GM21447 (cell line): ENCODE results near the gene IRGQ.
"Not testable (repeated sequence)": the region's sequence is repeated elsewhere in the genome, so short reads cannot be mapped to it uniquely, and the experiment has no call there.

Source experiments
- ATAC-seq: cut with Tn5 transposase; IDR thresholded peaks from one replicate; pipeline ENCODE4 v1.9.1; 2021; ENCODE audit not compliant: unreplicated experiment

Gene IRGQ

DNA sequence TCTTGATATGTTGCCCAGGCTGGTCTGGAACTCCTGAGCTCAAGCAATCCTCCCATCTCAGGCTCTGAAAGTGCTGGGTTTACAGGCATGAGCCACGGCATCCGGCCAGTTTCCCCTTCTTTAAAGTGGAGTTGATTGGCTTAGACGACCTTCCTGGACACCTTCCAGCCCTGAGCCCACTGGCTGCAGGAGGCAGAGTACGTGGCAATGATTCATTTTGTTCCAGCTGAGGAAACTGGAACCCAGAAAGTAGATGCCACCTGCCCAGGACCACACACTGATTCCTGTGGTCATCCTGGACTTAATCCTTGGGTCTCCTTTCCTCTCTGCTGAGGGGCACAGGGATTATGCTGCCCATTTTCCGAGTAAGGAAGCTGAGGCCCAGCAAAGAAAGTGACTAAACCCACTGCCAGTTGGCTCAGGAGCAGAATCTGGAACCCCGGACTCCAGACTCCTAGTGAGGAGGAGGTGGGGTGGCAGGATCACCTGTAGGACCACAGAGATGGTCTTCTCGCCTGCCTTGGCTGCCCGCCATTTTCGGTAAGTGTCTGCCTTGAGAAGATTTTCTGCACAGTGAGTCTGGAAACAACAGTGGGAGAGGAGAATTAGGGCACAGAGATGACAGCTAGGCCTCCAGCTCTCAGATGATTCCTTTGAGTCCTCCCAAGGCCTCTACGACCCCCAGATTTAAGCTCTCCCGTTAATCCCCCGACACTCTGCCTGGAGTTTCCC lies 21.3 kb downstream of the IRGQ start:
- no peak for ATAC-seq

DNA sequence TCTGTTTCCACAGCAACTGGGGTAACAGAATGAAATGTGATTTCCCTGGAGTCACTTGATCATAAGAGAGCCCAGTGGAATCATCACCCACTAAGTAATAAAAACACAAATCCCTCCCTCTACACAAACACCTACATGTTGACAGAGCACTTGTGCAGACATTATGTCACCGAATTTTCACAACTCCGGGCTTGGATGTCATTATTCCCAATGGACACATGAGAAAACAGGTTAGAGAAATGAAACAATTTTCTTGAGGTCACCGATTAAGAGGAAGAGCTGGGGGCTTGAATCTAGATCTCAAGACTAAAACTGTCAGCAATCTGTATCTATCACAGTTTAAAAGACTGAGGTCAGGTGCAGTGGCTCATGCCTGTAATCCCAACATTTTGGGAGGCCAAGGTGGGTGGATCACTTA lies 23.8 kb downstream of the IRGQ start:
- no peak for ATAC-seq

DNA sequence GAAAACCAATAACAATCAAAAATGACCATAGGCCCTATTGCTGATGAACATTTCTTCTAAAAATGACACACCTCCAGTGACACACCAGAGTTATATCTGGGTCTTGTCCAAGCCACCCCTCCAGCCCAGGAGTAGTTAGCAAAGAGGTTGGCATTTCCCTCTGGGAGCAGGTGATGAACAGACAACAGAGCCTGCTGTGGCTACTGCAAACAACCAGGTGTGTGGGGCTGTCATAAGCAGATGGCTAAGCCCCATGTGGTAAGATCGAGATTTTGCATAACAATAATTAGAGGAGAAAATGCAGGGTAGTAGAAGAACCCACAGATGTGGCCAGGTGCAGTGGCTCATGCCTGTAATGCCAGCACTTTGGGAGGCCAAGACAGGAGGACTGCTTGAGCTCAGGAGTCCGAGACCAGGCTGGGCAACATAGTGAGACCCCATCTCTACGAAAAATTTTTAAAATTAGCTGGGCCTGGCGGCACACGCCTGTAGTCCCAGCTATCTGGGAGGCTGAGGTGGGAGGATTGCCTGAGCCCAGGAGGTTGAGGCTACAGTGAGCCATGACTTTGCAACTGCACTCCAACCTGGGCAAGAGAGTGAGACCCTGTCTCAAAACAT lies 25.7 kb downstream of the IRGQ start:
- no peak for ATAC-seq

DNA sequence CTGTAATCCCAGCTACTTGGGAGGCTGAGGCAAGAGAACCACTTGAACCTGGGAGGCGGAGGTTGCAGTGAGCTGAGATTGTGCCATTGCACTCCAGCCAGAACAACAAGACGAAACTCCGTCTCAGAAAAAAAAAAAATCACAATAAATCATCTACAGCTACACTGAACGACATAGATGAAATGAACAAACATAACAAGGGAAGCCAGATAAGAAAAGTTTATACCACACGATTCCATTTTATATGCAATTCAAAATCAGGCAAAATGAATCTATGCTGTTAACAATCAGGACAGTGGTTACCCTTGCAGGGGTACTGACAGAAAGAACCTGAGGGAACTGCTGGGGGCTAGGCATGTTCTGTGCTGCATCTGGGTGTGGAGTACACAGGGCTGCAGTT lies 26.3 kb downstream of the IRGQ start:
- no peak for ATAC-seq

DNA sequence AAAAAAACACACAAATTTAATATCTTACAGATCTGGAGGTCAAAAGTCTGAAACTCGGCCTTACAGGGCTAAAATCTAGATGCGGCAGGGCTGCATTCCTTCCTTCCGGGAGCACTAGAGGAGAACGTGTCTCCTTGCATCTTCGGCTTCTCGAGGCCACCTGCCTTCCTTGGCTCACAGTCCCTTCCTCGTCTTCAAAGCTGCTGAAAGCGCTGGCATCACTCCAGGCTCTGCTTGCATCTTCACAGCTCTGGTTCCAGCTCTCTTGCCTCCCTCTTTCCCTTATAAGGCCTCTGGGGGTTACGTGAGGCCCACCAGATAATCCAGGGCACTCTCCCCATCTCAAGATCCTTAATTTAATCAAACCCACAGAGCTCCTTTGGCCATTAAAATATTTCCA lies 31.1 kb downstream of the IRGQ start:
- no peak for ATAC-seq

DNA sequence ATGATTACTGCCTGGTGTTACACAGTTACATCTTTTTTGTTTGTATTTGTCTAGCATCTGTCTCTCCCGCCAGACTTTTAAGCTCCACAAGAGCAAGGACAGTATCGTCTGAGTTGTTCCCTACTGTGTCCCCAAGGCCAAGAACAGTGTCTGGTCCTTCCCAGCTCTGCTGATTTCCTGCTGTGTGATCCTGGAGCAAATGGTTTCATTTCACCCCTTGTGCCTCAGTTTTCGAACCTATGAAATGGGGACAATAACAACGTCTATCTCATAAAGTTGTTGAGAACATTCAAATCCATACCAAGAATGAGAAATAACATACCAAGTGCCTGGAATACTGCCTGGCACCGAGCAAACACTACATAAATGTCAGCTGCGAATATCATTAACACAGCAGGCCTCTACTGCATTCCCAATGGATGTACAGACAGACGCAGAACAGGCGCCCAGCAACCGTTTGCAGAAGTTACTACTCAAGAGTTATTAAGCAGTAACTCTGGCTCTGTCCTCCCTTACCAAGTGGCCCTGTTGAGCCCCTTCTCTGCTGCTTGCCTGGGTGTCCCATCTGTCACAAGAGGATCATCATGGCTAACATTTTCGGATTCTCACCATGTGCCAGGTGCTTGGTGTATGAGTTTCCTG lies 32.0 kb downstream of the IRGQ start:
- ATAC-seq, result no peak

DNA sequence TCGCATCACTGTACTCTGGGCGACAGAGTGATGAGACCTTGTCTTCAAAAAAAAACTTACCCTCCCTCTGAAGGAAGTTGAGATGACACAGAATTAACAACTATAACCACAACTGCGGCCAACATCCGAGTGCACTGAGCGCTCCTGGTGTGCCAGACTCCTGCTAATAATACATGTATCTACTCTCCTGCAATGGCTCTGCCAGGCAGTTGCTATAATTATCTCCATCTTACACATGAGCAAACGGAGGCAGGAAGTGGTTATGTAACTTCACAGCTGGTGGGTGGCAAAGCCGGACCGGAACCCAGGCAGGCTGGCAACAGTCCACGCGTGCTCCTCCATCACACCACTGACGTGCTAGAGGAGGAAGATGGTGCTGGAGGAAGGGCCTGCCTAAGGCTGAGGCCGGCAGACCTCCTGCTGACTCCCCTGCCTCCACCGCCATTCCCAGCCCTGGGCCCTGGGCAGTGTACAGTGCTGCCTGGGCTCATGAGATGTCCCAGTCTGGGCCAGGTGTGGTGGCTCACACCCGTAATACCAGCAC lies 33.2 kb downstream of the IRGQ start:
- ATAC-seq, result peak; percentile 88

DNA sequence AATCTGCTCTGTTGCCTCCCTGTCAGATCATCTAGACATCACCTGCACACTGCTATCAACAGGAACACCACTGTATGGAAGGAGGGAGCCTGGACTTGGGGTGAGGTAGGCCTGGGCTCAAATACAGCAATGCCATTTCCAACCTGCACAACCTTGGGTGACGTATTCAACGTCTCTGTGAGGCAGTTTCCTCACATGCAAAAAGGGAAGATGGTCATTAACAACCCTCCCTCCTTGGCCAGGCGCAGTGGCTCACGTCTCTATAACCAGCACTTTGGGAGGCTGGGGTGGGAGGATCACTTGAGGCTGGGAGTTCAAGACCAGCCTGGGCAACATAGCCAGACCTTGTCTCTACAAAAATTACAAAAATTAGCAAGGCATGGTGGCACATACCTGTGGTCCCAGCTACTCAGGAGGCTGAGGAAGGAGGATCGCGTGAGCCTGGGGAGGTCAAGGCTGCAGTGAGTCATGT lies 33.7 kb downstream of the IRGQ start:
- no peak for ATAC-seq

DNA sequence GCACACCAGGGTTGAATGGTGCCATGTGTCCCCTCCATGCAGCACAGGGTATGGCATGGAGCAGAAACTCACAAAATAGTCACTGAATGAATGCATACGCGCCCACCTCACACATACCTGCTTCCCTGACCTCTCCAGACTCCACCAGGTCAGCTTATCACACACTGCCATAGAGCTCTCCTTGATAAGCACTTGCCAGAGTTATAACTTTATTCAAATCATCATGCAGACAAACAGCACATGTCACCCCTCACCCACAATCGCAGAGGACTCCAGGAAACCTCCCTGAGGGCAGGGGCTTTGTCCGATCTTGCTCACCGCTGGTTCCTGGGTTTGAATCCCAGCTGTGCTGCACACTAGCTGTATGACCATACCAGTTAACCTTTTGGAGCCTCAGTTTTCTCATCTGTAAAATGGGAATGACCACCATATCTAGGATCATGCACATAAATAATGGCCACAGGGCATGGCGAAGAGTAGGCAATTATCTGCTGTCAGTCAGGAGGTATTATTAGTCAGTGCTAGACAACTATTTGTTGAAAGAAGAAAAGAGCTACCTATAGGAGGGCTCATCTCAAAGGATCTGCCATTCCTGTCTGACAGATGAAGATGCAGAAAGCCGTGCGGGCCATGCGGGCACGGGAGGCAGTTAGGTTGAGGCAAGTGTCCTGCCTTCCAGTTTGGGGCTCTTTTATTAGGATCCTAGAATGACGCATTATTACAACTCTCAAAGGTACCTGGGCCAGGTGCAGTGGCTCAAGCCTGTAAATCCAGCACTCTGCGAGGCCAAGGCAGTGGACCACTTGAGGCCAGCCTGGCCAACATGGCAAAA lies 34.6 kb downstream of the IRGQ start:
- ATAC-seq, result no peak

DNA sequence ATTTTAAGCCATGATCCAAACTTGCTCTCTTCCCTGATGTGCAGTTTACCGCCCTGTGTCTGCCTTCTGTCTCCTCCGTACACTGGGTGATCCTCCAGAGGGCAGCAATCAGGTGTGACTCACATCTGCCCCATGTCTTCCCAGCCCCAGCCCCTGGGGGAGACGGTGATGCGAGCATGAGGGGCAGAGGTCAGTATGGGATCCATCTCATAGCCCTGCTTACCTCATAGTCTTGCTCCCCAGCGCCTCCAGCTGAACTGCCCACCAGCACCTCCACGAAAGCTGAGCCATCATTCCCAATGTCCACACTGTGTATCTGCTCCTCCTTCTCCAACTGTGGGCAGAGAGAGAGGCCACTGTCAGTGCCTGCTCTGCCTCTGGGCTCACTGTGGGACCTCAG lies 35.2 kb downstream of the IRGQ start:
- no peak for ATAC-seq

DNA sequence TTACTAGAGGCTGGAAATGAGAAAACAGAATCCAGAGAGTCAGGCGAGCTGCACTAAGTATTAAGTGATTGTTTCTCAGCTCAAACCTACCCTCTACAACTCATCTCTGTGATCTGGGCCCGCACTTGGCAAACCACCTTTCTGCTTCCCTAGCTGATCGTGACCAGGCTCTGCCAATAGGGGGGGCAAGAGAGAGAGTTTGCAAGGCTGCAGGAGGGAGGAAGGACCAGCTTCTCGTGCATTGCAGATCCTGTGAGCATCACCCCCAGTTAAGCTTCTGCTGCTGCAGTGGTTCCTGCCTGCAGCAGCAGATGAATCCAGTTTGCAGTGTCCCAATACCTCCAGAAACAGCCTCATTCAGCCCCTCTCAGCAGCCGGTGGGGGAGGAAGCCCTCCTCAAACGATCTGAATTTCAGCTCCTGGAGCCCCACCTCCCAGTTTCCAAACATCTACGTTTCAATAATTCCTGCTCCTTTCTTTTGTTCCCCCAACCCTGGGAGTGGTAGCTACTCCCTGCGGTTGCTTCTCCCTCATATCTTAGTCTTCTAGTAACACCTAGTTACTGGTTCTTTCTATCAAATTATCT lies 40.7 kb downstream of the IRGQ start:
- ATAC-seq, result no peak

DNA sequence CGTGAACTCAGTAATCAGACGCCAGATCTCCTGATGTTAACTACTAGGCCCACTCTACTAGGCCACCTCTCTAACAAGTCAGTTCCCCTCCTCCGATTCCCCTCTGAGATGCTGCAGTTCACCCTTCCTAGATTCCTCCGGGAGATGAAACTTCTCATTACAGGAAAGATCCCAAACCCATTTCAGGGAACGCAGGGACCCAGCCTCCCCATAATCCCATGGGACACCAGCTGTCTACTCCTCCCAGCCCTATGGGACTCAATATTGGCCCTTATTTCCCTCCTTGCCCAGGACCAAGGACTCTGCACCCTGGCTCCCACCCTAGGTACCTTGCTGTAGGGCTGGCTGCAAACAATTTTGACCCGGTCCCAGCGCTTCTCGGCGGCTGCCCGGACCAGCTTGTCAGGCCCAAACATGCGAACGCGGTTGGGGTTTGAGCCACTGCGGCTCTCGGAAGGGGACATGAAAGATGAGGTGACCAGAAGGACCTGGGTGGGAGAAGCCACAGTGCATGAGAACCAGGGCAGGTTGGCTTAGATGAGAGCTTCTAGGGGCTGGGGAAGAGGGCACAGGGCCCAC lies 41.5 kb downstream of the IRGQ start:
- no peak for ATAC-seq

DNA sequence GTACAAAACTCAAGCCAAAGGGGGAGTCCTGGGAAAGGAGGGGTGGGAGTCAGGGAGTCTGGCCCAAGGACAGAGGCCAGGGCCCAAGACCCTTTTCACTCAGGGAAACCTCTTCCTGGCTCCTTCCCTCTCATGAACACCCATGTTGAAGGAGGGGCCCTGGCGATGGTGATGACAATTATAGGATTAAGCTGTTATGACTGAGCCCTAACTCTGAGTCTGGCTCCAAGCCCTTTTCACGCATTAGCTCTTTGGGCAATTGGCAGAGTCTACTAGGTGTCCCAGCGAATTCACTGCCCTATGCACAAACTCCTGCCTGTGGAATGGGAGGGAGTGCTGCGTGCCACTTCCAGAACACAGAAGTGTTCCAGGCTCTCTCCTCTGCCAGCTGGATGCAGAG lies 42.3 kb downstream of the IRGQ start:
- no peak for ATAC-seq

DNA sequence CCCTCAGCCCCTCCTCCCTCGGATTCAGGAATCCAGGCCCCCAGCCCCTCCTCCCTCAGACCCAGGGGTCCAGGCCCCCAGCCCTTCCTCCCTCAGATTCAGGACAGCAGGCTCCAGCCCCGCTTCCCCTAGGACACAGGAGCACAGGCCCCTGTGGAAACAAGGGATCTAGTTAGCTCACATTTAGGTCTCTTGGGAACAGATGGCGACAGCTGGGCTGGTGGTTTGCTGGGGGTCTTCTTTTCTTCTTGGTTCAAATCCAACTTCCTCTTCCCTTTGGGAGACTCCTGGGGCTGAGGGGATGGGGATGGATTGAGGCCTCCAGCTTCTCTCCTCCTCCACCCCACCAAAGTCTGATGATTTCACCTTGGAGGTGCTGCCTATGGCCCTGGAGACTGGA lies 43.3 kb downstream of the IRGQ start:
- ATAC-seq, result no peak

DNA sequence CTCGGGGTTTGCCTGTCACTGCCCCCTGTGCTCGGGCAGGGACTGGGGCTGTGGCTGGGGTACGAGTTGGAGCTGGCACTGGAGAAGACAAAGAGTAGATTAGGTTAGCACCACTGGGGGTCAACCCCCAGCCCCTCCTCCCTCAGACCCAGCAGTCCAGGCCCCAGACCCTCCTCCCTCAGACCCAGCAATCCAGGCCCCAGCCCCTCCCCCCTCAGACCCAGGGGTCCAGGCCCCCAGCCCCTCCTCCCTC lies 43.8 kb downstream of the IRGQ start:
- ATAC-seq, result no peak

DNA sequence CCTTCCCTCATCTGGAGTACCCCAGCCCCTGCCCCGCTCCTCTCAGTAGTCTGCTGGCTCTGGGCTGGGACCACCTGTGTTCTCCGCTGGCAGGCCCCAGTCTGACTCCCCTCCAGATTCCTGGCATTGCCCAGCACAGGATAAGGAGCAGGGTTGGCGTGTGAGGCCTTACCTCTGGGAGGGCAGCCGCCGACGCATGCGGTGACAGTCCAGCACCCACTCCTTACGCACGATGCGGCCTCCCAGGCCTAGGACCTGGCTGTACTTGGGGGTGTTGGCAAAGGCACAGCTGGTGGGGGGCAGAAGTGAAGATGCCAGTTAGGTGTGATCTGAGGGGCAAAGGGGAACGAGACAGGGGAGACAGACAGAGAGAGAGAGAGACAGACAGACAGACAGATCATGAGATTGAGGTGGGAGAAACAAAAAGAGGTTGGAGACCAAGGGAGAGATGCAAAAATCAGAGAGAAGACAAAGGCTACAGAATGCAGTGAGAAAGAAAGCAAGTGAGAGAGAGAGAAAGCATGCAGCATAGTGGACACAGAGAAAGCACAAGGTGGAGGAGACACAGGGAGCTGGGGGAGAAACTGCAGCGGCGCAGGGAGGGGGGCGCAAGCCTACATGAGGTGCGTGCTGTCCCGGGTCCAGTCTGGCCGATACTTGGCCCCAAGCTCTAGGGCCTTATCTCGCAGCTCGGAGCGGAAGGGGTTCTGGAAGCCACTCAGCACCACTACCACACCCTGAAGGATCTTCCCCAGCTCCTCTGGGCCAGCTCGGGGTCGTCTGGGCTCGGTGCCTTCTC lies 44.3 kb downstream of the IRGQ start:
- ATAC-seq, result no peak

DNA sequence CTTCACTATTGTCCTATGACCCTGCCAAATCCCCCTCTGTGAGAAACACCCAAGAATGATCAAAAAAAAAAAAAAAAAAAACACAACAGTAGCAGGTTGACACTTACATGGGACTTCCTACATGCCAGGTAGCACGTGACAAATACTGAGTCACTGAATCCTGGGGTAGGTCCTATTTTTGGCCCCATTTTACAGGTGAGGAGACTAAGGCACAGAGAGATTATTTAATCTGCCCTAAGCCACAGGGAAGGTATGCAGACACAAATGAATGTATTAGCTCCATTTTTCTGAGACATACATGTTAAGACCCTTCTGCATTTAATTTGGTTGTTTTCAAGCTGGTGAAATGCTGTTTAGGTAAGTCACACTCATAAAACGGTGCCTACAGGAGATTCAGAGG lies 47.2 kb downstream of the IRGQ start:
- ATAC-seq, result no peak

DNA sequence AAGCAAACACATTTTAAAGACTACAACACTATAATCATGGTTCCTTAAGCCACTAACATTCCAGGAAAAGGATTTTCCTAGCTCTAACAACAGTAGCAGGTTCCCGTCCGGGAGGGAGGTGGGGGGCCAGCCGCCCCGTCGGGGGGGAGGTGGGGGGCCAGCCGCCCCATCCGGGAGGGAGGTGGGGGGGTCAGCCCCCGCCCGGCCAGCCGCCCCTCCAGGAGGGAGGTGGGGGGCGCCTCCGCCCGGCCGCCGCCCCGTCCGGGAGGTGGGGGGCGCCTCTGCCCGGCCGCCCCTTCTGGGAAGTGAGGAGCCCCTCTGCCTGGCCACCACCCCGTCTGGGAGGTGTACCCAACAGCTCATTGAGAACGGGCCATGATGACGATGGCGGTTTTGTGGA lies 48.0 kb downstream of the IRGQ start:
- ATAC-seq, result not testable (repeated sequence)

DNA sequence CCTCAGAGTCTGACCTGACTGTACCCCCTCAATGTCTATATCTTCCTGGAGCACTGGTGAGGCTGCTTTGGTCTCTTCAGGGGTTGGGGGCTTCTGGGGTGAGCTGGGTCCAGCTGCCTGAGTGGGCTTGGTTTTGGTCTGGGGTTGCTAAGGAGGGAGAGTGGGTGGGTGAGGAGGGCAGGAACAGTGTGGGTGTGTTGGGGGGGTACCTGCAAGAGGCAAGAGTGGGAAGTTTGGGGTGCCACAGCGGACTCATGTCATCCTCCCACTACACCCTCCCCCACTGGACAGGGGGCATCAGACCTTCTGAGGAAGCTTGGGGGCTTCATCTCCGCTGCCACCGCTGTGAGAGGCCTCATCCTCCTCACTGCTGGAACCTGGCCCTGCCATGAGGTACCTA lies 49.4 kb downstream of the IRGQ start:
- ATAC-seq, result no peak

DNA sequence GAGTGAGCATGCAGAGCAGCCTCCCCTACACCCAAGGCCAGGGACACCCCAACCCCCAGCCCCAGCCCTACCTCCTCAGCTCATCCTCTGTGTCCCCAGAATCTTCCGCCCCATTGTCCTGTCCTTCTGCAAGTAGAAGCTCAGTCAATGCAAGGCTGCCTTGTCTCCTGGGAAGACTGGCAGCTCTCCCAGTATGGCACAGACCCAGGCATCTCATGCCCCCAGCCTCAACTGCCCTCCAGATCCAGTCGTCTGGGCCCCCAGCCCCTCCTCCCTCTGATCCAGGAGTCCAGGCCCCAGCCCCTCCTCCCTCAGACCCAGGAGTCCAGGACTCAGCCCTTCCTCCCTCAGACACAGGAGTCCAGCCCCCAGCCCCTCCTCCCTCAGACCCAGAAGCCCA lies 50.0 kb downstream of the IRGQ start:
- no peak for ATAC-seq
